H1 (cell line): ENCODE data around the gene NR5A1. TPM values are rescaled to one million over a fixed set of nuclear protein-coding genes. Genes with fewer than 3 reads are reported as not detected.

Experiments
- CTCF ChIA-PET: fragments of 300-600 bp; sonication (Branson Sonifier 250); formaldehyde crosslinking; loops from one replicate; lab custom pipeline; 2021; ENCODE audit not compliant: partially characterized antibody; lab: Charles Lee
- POLR2A ChIA-PET: fragments of 300-600 bp; sonication (Branson Sonifier 250); formaldehyde crosslinking; loops from one replicate; lab custom pipeline; 2021; ENCODE audit warnings: inconsistent platforms; ENCODE audit not compliant: partially characterized antibody; lab: Charles Lee
- DNase-seq, 2 experiments: peaks; one replicate each; pipeline versions ENCODE4 v3.0.0 to v3.0.0-alpha.2; 2010 to 2022; ENCODE audit warnings: low spot score in 2 of 2, low read depth in 1 of 2, mixed read lengths in 1 of 2
- FAIRE-seq: peaks from 2 replicates; lab custom pipeline; 2011; peaks lifted over from hg19 to GRCh38; lab: Jason Lieb, UNC
- H2AFZ ChIP-seq: 2 replicates; pipeline ENCODE4 v1.8.1; 2012; ENCODE audit warnings: low read length, inconsistent platforms
- H2AK5ac ChIP-seq: 2 replicates; pipeline ENCODE4 v1.6.1; 2013; ENCODE audit warnings: low read depth, low read length
- H2BK120ac ChIP-seq: replicated peaks from 2 replicates; pipeline ENCODE3; 2013; ENCODE audit warnings: low read depth, low read length, inconsistent platforms
- H2BK12ac ChIP-seq: 2 replicates; pipeline ENCODE4 v1.6.1; 2013; ENCODE audit warnings: low read depth, low read length
- H2BK15ac ChIP-seq: 2 replicates; pipeline ENCODE4 v1.6.1; 2013; ENCODE audit warnings: low read length
- H2BK20ac ChIP-seq: 2 replicates; pipeline ENCODE4 v1.6.1; 2013; ENCODE audit warnings: low read length
- H2BK5ac ChIP-seq: 2 replicates; pipeline ENCODE4 v1.6.1; 2013; ENCODE audit warnings: low read depth, low read length
- H3K14ac ChIP-seq: 2 replicates; pipeline ENCODE4 v1.6.1; 2013; ENCODE audit warnings: inconsistent platforms; ENCODE audit not compliant: insufficient read length
- H3K18ac ChIP-seq: 2 replicates; pipeline ENCODE4 v1.6.1; 2013; ENCODE audit warnings: low read length; ENCODE audit errors: extremely low read depth
- H3K23ac ChIP-seq: 2 replicates; pipeline ENCODE4 v1.6.1; 2013; ENCODE audit warnings: inconsistent platforms; ENCODE audit not compliant: insufficient read length
- H3K23me2 ChIP-seq: 2 replicates; pipeline ENCODE4 v1.6.1; 2013; ENCODE audit warnings: low read depth, low read length
- H3K27ac ChIP-seq: 2 replicates; pipeline ENCODE4 v1.6.1; 2011; ENCODE audit warnings: low read depth, low read length, inconsistent platforms
- H3K27me3 ChIP-seq, 4 experiments: replicated peaks in 1 of 4; 1 replicate in 1 of 4; 2 replicates in 3 of 4; pipeline versions ENCODE4 v1.6.1 to v1.8.1; 2011 to 2013; ENCODE audit warnings: low read length in 3 of 4, mild to moderate bottlenecking in 3 of 4, inconsistent platforms in 2 of 4, mixed read lengths in 2 of 4, moderate library complexity in 1 of 4; ENCODE audit not compliant: control insufficient read depth in 3 of 4, insufficient read depth in 3 of 4; ENCODE audit errors: extremely low read depth in 1 of 4
- H3K36me3 ChIP-seq, 4 experiments: 2 replicates each; pipeline versions ENCODE4 v1.6.1 to v1.8.1; 2011 to 2013; ENCODE audit warnings: mild to moderate bottlenecking in 4 of 4, low read length in 3 of 4, moderate library complexity in 2 of 4, control low read depth in 1 of 4, inconsistent platforms in 1 of 4; ENCODE audit not compliant: insufficient read depth in 4 of 4, control insufficient read depth in 2 of 4
- H3K4ac ChIP-seq: replicated peaks from 2 replicates; pipeline ENCODE3; 2013; ENCODE audit warnings: low read length, low read depth, mixed read lengths, inconsistent platforms; ENCODE audit not compliant: insufficient read length
- H3K4me1 ChIP-seq, 4 experiments: replicated peaks in 1 of 4; 1 replicate in 1 of 4; 2 replicates in 3 of 4; pipeline versions ENCODE4 v1.6.1 to v1.8.1; 2011 to 2013; ENCODE audit warnings: low read length in 3 of 4, inconsistent platforms in 2 of 4, mixed read lengths in 1 of 4; ENCODE audit not compliant: insufficient read depth in 4 of 4, control insufficient read depth in 3 of 4
- H3K4me2 ChIP-seq, 2 experiments: 2 replicates each; pipeline versions ENCODE4 v1.6.1 to v1.8.1; 2011 to 2013; ENCODE audit warnings: low read depth in 2 of 2, low read length in 2 of 2, control low read depth in 1 of 2, inconsistent platforms in 1 of 2, mild to moderate bottlenecking in 1 of 2; ENCODE audit not compliant: insufficient read depth in 1 of 2
- H3K4me3 ChIP-seq, 4 experiments: fragments of 200-600, 300-600 bp in 1 of 4; sonication (generic), shearing (Covaris generic), sonication (Bioruptor Twin) in 1 of 4; 2 replicates each; pipeline versions ENCODE4 v1.5.1 to v1.8.1; 2011 to 2016; ENCODE audit warnings: low read length in 4 of 4, low read depth in 3 of 4, control low read depth in 2 of 4, inconsistent platforms in 2 of 4, mild to moderate bottlenecking in 2 of 4, mixed read lengths in 1 of 4, moderate library complexity in 1 of 4; ENCODE audit not compliant: insufficient read depth in 2 of 4; ENCODE audit errors: extremely low read depth in 1 of 4
- H3K56ac ChIP-seq: replicated peaks from 2 replicates; pipeline ENCODE3; 2013; ENCODE audit warnings: low read depth, mild to moderate bottlenecking, mixed read lengths, low read length, inconsistent platforms; ENCODE audit not compliant: insufficient read length
- H3K79me1 ChIP-seq: 2 replicates; pipeline ENCODE4 v1.6.1; 2013; ENCODE audit warnings: low read depth, low read length, control low read depth
- H3K79me2 ChIP-seq, 2 experiments: 2 replicates each; pipeline versions ENCODE4 v1.6.1 to v1.8.1; 2012 to 2013; ENCODE audit warnings: low read length in 2 of 2, mild to moderate bottlenecking in 2 of 2, inconsistent platforms in 1 of 2; ENCODE audit not compliant: insufficient read depth in 2 of 2, control insufficient read depth in 1 of 2
- H3K9ac ChIP-seq, 4 experiments: replicated peaks in 1 of 4; 1 replicate in 1 of 4; 2 replicates in 3 of 4; pipeline versions ENCODE4 v1.6.1 to v1.8.1; 2011 to 2013; ENCODE audit warnings: low read depth in 3 of 4, low read length in 3 of 4, control low read depth in 2 of 4, mild to moderate bottlenecking in 2 of 4, moderate library complexity in 2 of 4, inconsistent platforms in 1 of 4; ENCODE audit errors: extremely low read depth in 1 of 4
- H3K9me3 ChIP-seq, 2 experiments: 2 replicates each; pipeline versions ENCODE4 v1.6.1 to v1.8.1; 2012 to 2013; ENCODE audit warnings: mild to moderate bottlenecking in 2 of 2, moderate library complexity in 2 of 2, control low read depth in 1 of 2, inconsistent platforms in 1 of 2, low read depth in 1 of 2, low read length in 1 of 2, mixed read lengths in 1 of 2; ENCODE audit not compliant: insufficient read depth in 2 of 2
- H4K20me1 ChIP-seq, 2 experiments: replicated peaks in 1 of 2; 2 replicates each; pipeline versions ENCODE3 to v1.8.1; 2011 to 2013; ENCODE audit warnings: inconsistent platforms in 2 of 2, low read length in 2 of 2, mild to moderate bottlenecking in 1 of 2; ENCODE audit not compliant: insufficient read depth in 2 of 2, control insufficient read depth in 1 of 2
- H4K5ac ChIP-seq: 2 replicates; pipeline ENCODE4 v1.6.1; 2013; ENCODE audit warnings: low read length, low read depth, mixed read lengths, inconsistent platforms; ENCODE audit not compliant: insufficient read length
- H4K8ac ChIP-seq: 2 replicates; pipeline ENCODE4 v1.8.0; 2013; ENCODE audit warnings: mild to moderate bottlenecking, moderate library complexity, low read length, inconsistent platforms; ENCODE audit not compliant: insufficient read depth; ENCODE audit errors: extremely low read depth
- H4K91ac ChIP-seq: replicated peaks from 2 replicates; pipeline ENCODE3; 2013; ENCODE audit warnings: low read length, mixed read lengths, inconsistent platforms; ENCODE audit not compliant: insufficient read length
- CBX5 ChIP-seq: fragments of 300-800, 300-1000 bp; sonication (generic); IDR thresholded peaks from 2 replicates; pipeline ENCODE4 v1.7.1; 2016; ENCODE audit warnings: antibody characterized with exemption, low read length, low read depth
- CHD1 ChIP-seq: IDR thresholded peaks from 2 replicates; pipeline ENCODE4 v1.6.1; 2012; ENCODE audit warnings: low read depth, low read length, improper control_type of control experiment
- CHD2 ChIP-seq: IDR thresholded peaks from 2 replicates; pipeline ENCODE4 v1.6.1; 2012; ENCODE audit warnings: low read length, improper control_type of control experiment
- CREB1 ChIP-seq: IDR thresholded peaks from 2 replicates; pipeline ENCODE4 v1.6.1; 2012; ENCODE audit warnings: inconsistent platforms
- JUN ChIP-seq: IDR thresholded peaks from 2 replicates; pipeline ENCODE4 v1.6.1; 2011; ENCODE audit warnings: low read depth, mild to moderate bottlenecking, improper control_type of control experiment, low read length
- KDM1A ChIP-seq: fragments of 200-600, 300-600 bp; sonication (generic); IDR thresholded peaks from 2 replicates; pipeline ENCODE4 v1.7.1; 2016; ENCODE audit warnings: mild to moderate bottlenecking, low read length, borderline replicate concordance
- KDM5A ChIP-seq: fragments of 200-600 bp; IDR thresholded peaks from 2 replicates; pipeline ENCODE4 v1.7.1; 2012; ENCODE audit warnings: mild to moderate bottlenecking, low read length, inconsistent platforms, mixed read lengths
- NRF1 ChIP-seq: IDR thresholded peaks from 2 replicates; pipeline ENCODE4 v1.6.1; 2011; ENCODE audit warnings: mild to moderate bottlenecking, low read depth, low read length, improper control_type of control experiment
- RBBP5 ChIP-seq: IDR thresholded peaks from 2 replicates; pipeline ENCODE4 v1.7.1; 2012; ENCODE audit warnings: low read depth, mild to moderate bottlenecking, inconsistent platforms, low read length, moderate library complexity, borderline replicate concordance
- RFX5 ChIP-seq: IDR thresholded peaks from 2 replicates; pipeline ENCODE4 v1.6.1; 2011; ENCODE audit warnings: low read depth, low read length, improper control_type of control experiment, borderline replicate concordance
- SP2 ChIP-seq: IDR thresholded peaks from 2 replicates; pipeline ENCODE4 v1.6.1; 2012; ENCODE audit warnings: mild to moderate bottlenecking, low read length, inconsistent platforms
- TAF1 ChIP-seq: IDR thresholded peaks from 2 replicates; pipeline ENCODE4 v1.6.1; 2011; ENCODE audit warnings: mild to moderate bottlenecking, low read depth, low read length
- TCF12 ChIP-seq: IDR thresholded peaks from 2 replicates; pipeline ENCODE4 v1.6.1; 2011; ENCODE audit warnings: low read depth, mild to moderate bottlenecking, low read length
- WGBS, 2 experiments: shearing (Covaris generic) in 1 of 2; methylation state at CpG; one replicate each; pipeline versions ENCODE4 v1.1.6 to v1.1.7; 2013 to 2015; ENCODE audit warnings: low lambda C conversion rate in 2 of 2, mixed read lengths in 2 of 2, inconsistent platforms in 1 of 2, low coverage in 1 of 2, missing lambda C conversion rate in 1 of 2; ENCODE audit not compliant: insufficient replicate concordance in 2 of 2, insufficient coverage in 1 of 2, insufficient read length in 1 of 2; ENCODE audit errors: extremely low coverage in 1 of 2, missing lambda C conversion rate in 1 of 2; 5-methylcytosine and 5-hydroxymethylcytosine counted together
- polyA plus RNA-seq, 7 experiments: library from polyadenylated mRNA; depleted of rRNA in 3 of 7; stranded (reverse) in 5 of 7; unstranded in 2 of 7; fragments of >200 nt in 5 of 7; fragments of 200-250 nt in 2 of 7; gene quantifications; 1 replicate in 5 of 7; 2 replicates in 1 of 7; 4 replicates in 1 of 7; pipeline versions ENCODE4 v1.2.1 to v1.2.3, GENCODE V29; 2011 to 2013; ENCODE audit warnings: missing spikeins in 2 of 7, mixed read lengths in 2 of 7
- total RNA-seq: library from RNA; stranded (reverse); fragmentation: NEBNext Ultra II Directional; extraction: Animal tissue kit (Norgen Biotek cat#: 25700); gene quantifications from 2 replicates; pipeline ENCODE4 v1.2.1, GENCODE V29; 2021
- TF ChIP-seq, protein P1 (sequence below): IDR thresholded peaks from 2 replicates; pipeline ENCODE4 v1.6.1; 2011; ENCODE audit warnings: low read length, improper control_type of control experiment

Gene NR5A1
- total and polyA plus RNA-seq, 2 of the 8 experiments (the other 6 are each of a cell fraction or from before 2014, with no cell fraction given) = 0.29 to 0.58 TPM

DNA sequence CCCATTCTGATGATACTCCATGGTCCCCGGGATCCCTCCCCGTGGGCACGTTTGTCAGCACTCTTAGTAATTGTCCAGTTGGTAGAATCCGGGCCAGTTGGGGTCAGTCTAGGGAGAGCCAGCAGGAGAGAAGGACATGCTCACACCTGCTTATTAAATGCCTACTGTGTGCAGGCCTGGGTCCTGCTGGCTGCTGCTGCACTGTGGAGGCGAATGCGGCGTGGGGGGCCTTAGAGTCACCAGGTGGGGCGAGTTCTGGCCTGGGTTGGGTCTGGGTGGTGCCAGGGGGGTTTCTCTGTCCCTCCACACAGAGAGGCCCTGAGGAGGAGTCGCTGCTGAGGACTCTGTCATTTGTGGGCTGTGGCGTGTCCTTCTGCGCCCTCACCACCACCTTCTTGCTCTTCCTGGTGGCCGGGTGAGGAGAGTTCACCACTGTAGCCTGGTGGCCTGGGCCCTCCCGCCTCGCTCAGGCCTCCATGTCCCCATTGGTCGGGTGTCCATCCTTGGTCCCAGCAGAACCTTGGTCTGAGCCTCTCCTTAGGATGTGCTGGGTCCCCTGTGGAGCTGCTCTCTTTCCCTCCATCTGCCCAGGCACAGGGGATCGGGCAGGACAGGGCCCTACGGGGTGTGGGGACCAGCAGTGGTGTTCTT, 39.7 kb downstream of the NR5A1 start:
- H2BK12ac ChIP-seq = no peak overlapping the region
- no peak overlapping the region for H3K9ac ChIP-seq
- H4K8ac ChIP-seq = no peak overlapping the region; the same call in 1 of the 2 replicates
- H3K56ac ChIP-seq = no peak overlapping the region
- H3K4me1 ChIP-seq = no peaks in the 10 kb centered on the region
- no peak overlapping the region for H3K27ac ChIP-seq
- H3K79me1 ChIP-seq = no peaks in the 10 kb centered on the region
- H3K4me2 ChIP-seq = no peak overlapping the region
- DNase-seq = no peak
- H2AK5ac ChIP-seq = no peak overlapping the region
- no peaks in the 10 kb centered on the region for H3K36me3 ChIP-seq
- no peak overlapping the region for H2BK15ac ChIP-seq
- ChIA-PET POLR2A (no interaction called here), CTCF (no interaction called here)
- H3K79me2 ChIP-seq = no peaks in the 10 kb centered on the region
- no peak overlapping the region for H2BK20ac ChIP-seq
- FAIRE-seq = no peak
- H2BK5ac ChIP-seq = no peak overlapping the region
- H3K23ac ChIP-seq = no peak overlapping the region
- H3K9me3 ChIP-seq = no peaks in the 10 kb centered on the region
- peaks cover 2% of the 10 kb centered on the region; the same call in 1 of the 2 replicates for H3K23me2 ChIP-seq
- H3K18ac ChIP-seq = no peak overlapping the region
- 94% methylated on average over 17 of the region's 17 CpGs; no CpG with 5 or more reads in 1 of the 2 experiments for WGBS, 2 experiments
- no peak overlapping the region for H3K4ac ChIP-seq
- no peak overlapping the region for H2AFZ ChIP-seq
- no peak overlapping the region for H3K14ac ChIP-seq
- no peak overlapping the region for H2BK120ac ChIP-seq
- H4K91ac ChIP-seq = no peak overlapping the region
- H3K4me3 ChIP-seq = no peak overlapping the region
- no peaks in the 10 kb centered on the region; a peak in 1 of 7 replicates for H3K27me3 ChIP-seq
- no peak overlapping the region for H4K5ac ChIP-seq
- no peaks in the 10 kb centered on the region for H4K20me1 ChIP-seq
- TF ChIP-seq, protein P1, sequence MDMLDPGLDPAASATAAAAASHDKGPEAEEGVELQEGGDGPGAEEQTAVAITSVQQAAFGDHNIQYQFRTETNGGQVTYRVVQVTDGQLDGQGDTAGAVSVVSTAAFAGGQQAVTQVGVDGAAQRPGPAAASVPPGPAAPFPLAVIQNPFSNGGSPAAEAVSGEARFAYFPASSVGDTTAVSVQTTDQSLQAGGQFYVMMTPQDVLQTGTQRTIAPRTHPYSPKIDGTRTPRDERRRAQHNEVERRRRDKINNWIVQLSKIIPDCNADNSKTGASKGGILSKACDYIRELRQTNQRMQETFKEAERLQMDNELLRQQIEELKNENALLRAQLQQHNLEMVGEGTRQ = no peak
- no peak for TF ChIP-seq TCF12
- no peak for TF ChIP-seq TAF1
- no peak for TF ChIP-seq CHD1
- TF ChIP-seq JUN = no peak
- no peak for TF ChIP-seq KDM1A
- no peak for TF ChIP-seq CHD2
- TF ChIP-seq RFX5 = no peak
- no peak for TF ChIP-seq NRF1
- TF ChIP-seq SP2 = no peak
- TF ChIP-seq CBX5 = no peak
- no peak for TF ChIP-seq RBBP5
- TF ChIP-seq CREB1 = no peak
- TF ChIP-seq KDM5A = no peak
